Neural cell (in vitro differentiated cells): ENCODE results near the gene IFFO2. TPM values are rescaled to one million over a fixed set of nuclear protein-coding genes. Genes with fewer than 3 reads are reported as not detected.

Experiments used
- H2AFZ ChIP-seq: fragments of 200-600, 300-800 bp; sonication (generic), shearing (Covaris generic); 2 replicates; pipeline ENCODE4 v1.6.0; 2014; ENCODE audit warnings: low read depth, mild to moderate bottlenecking, antibody characterized with exemption, low read length, moderate library complexity
- H3F3A ChIP-seq: fragments of 200-600 bp; shearing (Covaris generic); 2 replicates; pipeline ENCODE4 v1.6.1; 2016; ENCODE audit warnings: mild to moderate bottlenecking, moderate library complexity, mixed read lengths, antibody characterized with exemption, low read length; ENCODE audit not compliant: insufficient read depth, poor library complexity, severe bottlenecking
- H3K27ac ChIP-seq: fragments of 200-600, 300-800 bp; sonication (generic), shearing (Covaris generic); 2 replicates; pipeline ENCODE4 v1.5.1; 2014; ENCODE audit warnings: mild to moderate bottlenecking, low read length, moderate library complexity
- H3K27me3 ChIP-seq: fragments of 300-800, 200-600 bp; sonication (generic), shearing (Covaris generic); 2 replicates; pipeline ENCODE4 v1.6.0; 2014; ENCODE audit warnings: mild to moderate bottlenecking, low read depth, low read length, moderate library complexity; ENCODE audit not compliant: insufficient read depth
- H3K36me3 ChIP-seq: fragments of 300-800, 200-600 bp; sonication (generic), shearing (Covaris generic); 2 replicates; pipeline ENCODE4 v1.5.1; 2014; ENCODE audit warnings: mild to moderate bottlenecking, antibody characterized with exemption, low read length, moderate library complexity; ENCODE audit not compliant: insufficient read depth
- H3K4me2 ChIP-seq: fragments of 300-800, 200-600 bp; sonication (generic), shearing (Covaris generic); 2 replicates; pipeline ENCODE4 v1.6.0; 2014; ENCODE audit warnings: mild to moderate bottlenecking, low read length
- H3K4me3 ChIP-seq: fragments of 300-800, 200-600 bp; sonication (generic), shearing (Covaris generic); 2 replicates; pipeline ENCODE4 v1.5.1; 2014; ENCODE audit warnings: mild to moderate bottlenecking, low read length, moderate library complexity
- H3K79me2 ChIP-seq: fragments of 200-600 bp; shearing (Covaris generic); replicated peaks from 2 replicates; pipeline ENCODE4 v1.6.0; 2014; ENCODE audit warnings: mild to moderate bottlenecking, low read length, moderate library complexity; ENCODE audit not compliant: insufficient read depth
- H3K9ac ChIP-seq: fragments of 300-800, 200-600 bp; sonication (generic), shearing (Covaris generic); 2 replicates; pipeline ENCODE4 v1.6.1; 2016; ENCODE audit warnings: mild to moderate bottlenecking, low read length, mixed read lengths
- H3K9me2 ChIP-seq: fragments of 200-600 bp; shearing (Covaris generic); 2 replicates; pipeline ENCODE4 v1.6.1; 2016; ENCODE audit warnings: mild to moderate bottlenecking, low read length, mixed read lengths; ENCODE audit not compliant: insufficient read depth
- H3K9me3 ChIP-seq: fragments of 200-600, 300-800 bp; sonication (generic), shearing (Covaris generic); 2 replicates; pipeline ENCODE4 v1.6.1; 2016; ENCODE audit warnings: mild to moderate bottlenecking, mixed run types, low read length, moderate library complexity, mixed read lengths
- H4K20me1 ChIP-seq: fragments of 200-600 bp; shearing (Covaris generic); 2 replicates; pipeline ENCODE4 v1.6.1; 2016; ENCODE audit warnings: mild to moderate bottlenecking, mixed run types; ENCODE audit not compliant: insufficient read depth
- CTCF ChIP-seq: fragments of 450-650 bp; IDR thresholded peaks from 2 replicates; pipeline ENCODE4 v1.5.1; 2014; ENCODE audit warnings: antibody characterized with exemption, mild to moderate bottlenecking, moderate library complexity; ENCODE audit not compliant: poor library complexity, severe bottlenecking
- EP300 ChIP-seq: fragments of 450-650 bp; conservative IDR thresholded peaks from 2 replicates; pipeline ENCODE4 v1.6.1; 2014; ENCODE audit warnings: antibody characterized with exemption, mild to moderate bottlenecking, moderate library complexity; ENCODE audit not compliant: poor library complexity, severe bottlenecking
- EZH2 ChIP-seq: fragments of 200-600, 300-800 bp; shearing (Covaris generic), sonication (generic); IDR thresholded peaks from 2 replicates; pipeline ENCODE4 v1.6.1; 2014; ENCODE audit warnings: antibody characterized with exemption, low read length, borderline replicate concordance, mild to moderate bottlenecking; ENCODE audit not compliant: insufficient read depth, poor library complexity, severe bottlenecking
- MXI1 ChIP-seq: fragments of 450-650 bp; conservative IDR thresholded peaks from 2 replicates; pipeline ENCODE4 v1.6.1; 2014; ENCODE audit warnings: antibody characterized with exemption, mild to moderate bottlenecking; ENCODE audit not compliant: poor library complexity, severe bottlenecking
- POLR2AphosphoS5 ChIP-seq: IDR thresholded peaks from 2 replicates; pipeline ENCODE4 v1.6.1; 2012
- RAD21 ChIP-seq: fragments of 450-650 bp; conservative IDR thresholded peaks from 2 replicates; pipeline ENCODE4 v1.6.1; 2014; ENCODE audit warnings: antibody characterized with exemption, mild to moderate bottlenecking, moderate library complexity
- REST ChIP-seq: IDR thresholded peaks from 2 replicates; pipeline ENCODE4 v1.6.1; 2012; ENCODE audit warnings: borderline replicate concordance
- SMC3 ChIP-seq: fragments of 450-650 bp; conservative IDR thresholded peaks from 2 replicates; pipeline ENCODE4 v1.6.1; 2014; ENCODE audit warnings: antibody characterized with exemption, mild to moderate bottlenecking, moderate library complexity; ENCODE audit not compliant: poor library complexity
- TAF1 ChIP-seq: IDR thresholded peaks from 2 replicates; pipeline ENCODE4 v1.6.1; 2012; ENCODE audit warnings: low read depth
- polyA plus RNA-seq: library from polyadenylated mRNA; depleted of rRNA; stranded (reverse); fragments of >200 nt; gene quantifications from 2 replicates; pipeline ENCODE4 v1.2.3, GENCODE V29; 2014

IFFO2 gene
- polyA plus RNA-seq, 1 donor from 2014 or later = 2.6 TPM

DNA sequence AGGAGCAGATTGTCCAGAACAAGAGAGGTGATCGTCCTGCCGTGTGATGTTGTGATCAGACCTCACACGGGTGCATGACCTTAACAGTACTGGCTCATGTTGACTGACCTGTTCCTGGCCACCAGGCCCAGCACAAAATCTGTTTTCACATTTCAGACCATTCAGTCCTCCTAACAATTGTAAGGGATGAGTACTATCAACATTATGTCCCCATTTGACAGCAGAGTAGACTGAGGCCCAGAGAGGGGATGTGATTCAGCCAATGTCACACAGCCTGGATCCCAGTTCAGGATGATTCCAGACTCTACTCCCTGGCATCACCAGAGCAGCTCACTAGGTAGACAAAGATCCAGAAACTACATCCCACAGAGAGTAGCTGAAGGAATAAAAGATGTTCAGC is 89.6 kb downstream of the IFFO2 start:
- Histone ChIP-seq H3K9me3 (no peaks in the 10 kb centered on the region), H4K20me1 (no peaks in the 10 kb centered on the region), H3K79me2 (no peaks in the 10 kb centered on the region), H3K9ac (no peak overlapping the region), H3K9me2 (no peaks in the 10 kb centered on the region), H3K36me3 (no peaks in the 10 kb centered on the region), H3K27ac (no peak overlapping the region), H3K4me3 (no peak overlapping the region), H2AFZ (no peak overlapping the region), H3K27me3 (no peaks in the 10 kb centered on the region), H3F3A (no peaks in the 10 kb centered on the region), H3K4me2 (no peak overlapping the region)
- no peak for TF ChIP-seq REST
- TF ChIP-seq RAD21 = no peak
- TF ChIP-seq MXI1 = no peak
- no peak for TF ChIP-seq CTCF
- TF ChIP-seq EZH2 = no peak
- no peak for TF ChIP-seq SMC3
- no peak for TF ChIP-seq POLR2AphosphoS5
- no peak for TF ChIP-seq TAF1
- no peak for TF ChIP-seq EP300

GRCh38 chr1:18866314-18866713 is 90.2 kb downstream of the IFFO2 start:
- Histone ChIP-seq H3K27me3 (no peaks in the 10 kb centered on the region), H4K20me1 (no peaks in the 10 kb centered on the region), H3K4me2 (no peak overlapping the region), H3K9ac (no peak overlapping the region), H3K9me3 (no peaks in the 10 kb centered on the region), H3F3A (no peaks in the 10 kb centered on the region), H3K9me2 (no peaks in the 10 kb centered on the region), H3K79me2 (no peaks in the 10 kb centered on the region), H3K4me3 (no peak overlapping the region), H3K36me3 (no peaks in the 10 kb centered on the region), H2AFZ (no peak overlapping the region), H3K27ac (no peak overlapping the region)
- TF ChIP-seq MXI1 = no peak
- no peak for TF ChIP-seq EP300
- no peak for TF ChIP-seq EZH2
- TF ChIP-seq SMC3 = no peak
- TF ChIP-seq POLR2AphosphoS5 = no peak
- no peak for TF ChIP-seq CTCF
- no peak for TF ChIP-seq REST
